Tibial artery (tissue), 4 donors: Measurements from ENCODE around the gene UBE2R2.
"Not testable (repeated sequence)": the region's sequence is repeated elsewhere in the genome, so short reads cannot be mapped to it uniquely, and the experiment has no call there.

Experiments used
- DNase-seq, 2 donors: peaks; one replicate each; pipeline ENCODE4 v3.0.0-alpha.2; 2019
- H3K27ac ChIP-seq, 2 donors: fragments of 200-600 bp; sonication (generic) in 1 of 2; 1 replicate in 1 of 2; 2 replicates in 1 of 2; pipeline ENCODE4 v1.5.1; 2018 to 2019; ENCODE audit warnings: mild to moderate bottlenecking in 1 of 2
- H3K27me3 ChIP-seq, 2 donors: fragments of 200-600 bp; sonication (generic) in 1 of 2; one replicate each; pipeline versions ENCODE4 v1.5.1 to v1.6.0; 2016 to 2019
- H3K36me3 ChIP-seq, 3 donors: fragments of 200-600 bp; sonication (generic) in 2 of 3; one replicate each; pipeline ENCODE4 v1.5.1; 2016 to 2019; ENCODE audit warnings: mild to moderate bottlenecking in 2 of 3
- H3K4me1 ChIP-seq, 4 donors: fragments of 200-600 bp; sonication (generic) in 2 of 4; 1 replicate in 3 of 4; 2 replicates in 1 of 4; pipeline ENCODE4 v1.5.1; 2016 to 2019
- H3K4me3 ChIP-seq, 2 donors: fragments of 200-600 bp; sonication (generic) in 1 of 2; 1 replicate in 1 of 2; 2 replicates in 1 of 2; pipeline ENCODE4 v1.5.1; 2018 to 2019; ENCODE audit warnings: mild to moderate bottlenecking in 2 of 2
- H3K9me3 ChIP-seq, 3 donors: fragments of 200-600 bp; sonication (generic) in 1 of 3; one replicate each; pipeline ENCODE4 v1.5.1; 2016 to 2019
- CTCF ChIP-seq, 2 experiments: fragments of 200-600 bp in 1 of 2; fragments of 450-650 bp in 1 of 2; IDR thresholded peaks; one replicate each; pipeline ENCODE4 v1.5.1; 2017 to 2019; ENCODE audit warnings: antibody characterized with exemption in 2 of 2, mild to moderate bottlenecking in 1 of 2, moderate library complexity in 1 of 2
- intact Hi-C: fragments of 100-400 bp; cut with DNase I; formaldehyde crosslinking; loops from one replicate; pipeline ENCODE4 v1.15.0; 2023; ENCODE audit warnings: low total_unique reads

The UBE2R2 gene

DNA sequence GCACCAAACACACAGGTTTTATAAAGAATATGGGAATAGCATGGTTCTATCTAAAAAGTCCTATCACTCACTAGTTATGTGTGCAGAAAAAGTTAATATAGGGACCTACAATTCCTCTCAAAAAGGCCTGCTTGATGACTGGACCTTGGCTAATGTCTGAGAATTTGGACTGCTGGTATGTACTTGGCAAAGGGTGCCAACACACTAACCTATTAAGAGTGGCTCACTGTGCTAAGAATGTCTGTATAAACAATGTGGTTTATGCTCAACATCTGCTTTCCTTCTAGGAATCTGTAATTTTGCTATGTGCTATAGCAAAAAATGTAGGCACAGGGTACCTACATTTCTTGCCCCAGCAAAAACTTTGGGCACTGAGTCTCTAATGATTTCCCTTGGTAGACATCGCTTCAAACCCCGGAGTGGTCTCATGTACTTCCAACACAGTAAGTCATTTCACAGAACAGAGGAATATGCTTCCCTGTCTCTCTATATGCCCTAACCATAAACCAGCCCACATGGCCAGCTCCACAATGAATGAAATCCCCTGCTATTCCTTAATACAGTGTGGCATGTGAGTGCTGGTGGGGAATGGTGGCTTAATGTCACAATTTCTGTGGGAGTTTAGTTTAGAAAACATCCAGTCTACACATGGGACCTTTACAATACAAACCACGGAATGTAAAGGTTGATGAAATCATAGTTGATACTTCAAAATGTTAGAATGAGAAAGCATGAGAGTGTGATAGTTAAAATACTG, 130.0 kb downstream of the UBE2R2 start:
- intact Hi-C loops = loop anchor here (10.0 kb wide), 1 partner anchor 82 kb away; no protein-coding TSS in a partner anchor
- H3K36me3 ChIP-seq = peaks cover 1 to 47% (median 9%) of the 10 kb centered on the region in 3 donors
- DNase-seq = no peak
- H3K27ac ChIP-seq = peak overlapping the region in 1 of 2 donors; percentile 5
- no peaks in the 10 kb centered on the region for H3K9me3 ChIP-seq
- H3K4me1 ChIP-seq = peaks cover 0 to 36% (median 10%) of the 10 kb centered on the region in 4 donors
- no peak overlapping the region for H3K4me3 ChIP-seq
- no peak for TF ChIP-seq CTCF (IDR thresholded peaks at IDR 0.05)
- no peaks in the 10 kb centered on the region for H3K27me3 ChIP-seq

DNA sequence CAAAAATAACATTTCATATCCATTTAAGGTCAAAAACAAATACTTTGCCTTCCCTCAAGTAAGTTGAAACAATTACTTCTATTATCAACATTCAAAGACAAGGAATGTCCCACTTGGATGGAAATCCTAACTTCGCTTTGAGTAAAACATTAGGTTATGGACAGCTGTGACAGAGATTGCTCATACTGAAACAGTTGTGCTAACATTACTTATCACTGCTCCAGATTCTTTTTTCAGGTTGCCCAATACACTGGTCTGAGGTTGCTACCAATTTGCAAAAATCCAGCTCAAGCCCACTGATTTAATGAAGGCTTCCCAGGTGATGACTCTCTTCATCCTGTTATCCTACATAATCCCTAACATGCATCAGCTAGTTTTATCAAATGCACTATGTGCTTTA, 133.4 kb downstream of the UBE2R2 start:
- DNase-seq = no peak
- Histone ChIP-seq H3K27me3 (no peaks in the 10 kb centered on the region), H3K36me3 (peaks cover 15 to 39% (median 16%) of the 10 kb centered on the region in 3 donors), H3K9me3 (no peaks in the 10 kb centered on the region), H3K4me1 (peaks cover 0 to 19% (median 10%) of the 10 kb centered on the region in 4 donors), H3K4me3 (no peak overlapping the region), H3K27ac (no peak overlapping the region)
- intact Hi-C loops = no loop called here
- no peak for TF ChIP-seq CTCF (IDR thresholded peaks at IDR 0.05)

GRCh38 chr9:33952066-33952465, 135.1 kb downstream of the UBE2R2 start:
- intact Hi-C loops = no loop called here
- DNase-seq = no peak
- Histone ChIP-seq H3K36me3 (peaks cover 21 to 54% (median 30%) of the 10 kb centered on the region in 3 donors), H3K4me1 (peaks cover 0 to 6% (median 2%) of the 10 kb centered on the region in 4 donors), H3K27me3 (no peaks in the 10 kb centered on the region), H3K9me3 (no peaks in the 10 kb centered on the region), H3K4me3 (no peak overlapping the region), H3K27ac (no peak overlapping the region)
- TF ChIP-seq CTCF (IDR thresholded peaks at IDR 0.05) = no peak

GRCh38 chr9:33956544-33956943, 139.6 kb downstream of the UBE2R2 start:
- no peaks in the 10 kb centered on the region for H3K9me3 ChIP-seq
- no peak overlapping the region for H3K4me3 ChIP-seq
- peaks cover 35 to 75% (median 41%) of the 10 kb centered on the region in 3 donors for H3K36me3 ChIP-seq
- DNase-seq = no peak
- no peaks in the 10 kb centered on the region for H3K4me1 ChIP-seq
- no peak overlapping the region for H3K27ac ChIP-seq
- intact Hi-C loops = no loop called here
- no peak for TF ChIP-seq CTCF (IDR thresholded peaks at IDR 0.05)
- H3K27me3 ChIP-seq = no peaks in the 10 kb centered on the region

DNA sequence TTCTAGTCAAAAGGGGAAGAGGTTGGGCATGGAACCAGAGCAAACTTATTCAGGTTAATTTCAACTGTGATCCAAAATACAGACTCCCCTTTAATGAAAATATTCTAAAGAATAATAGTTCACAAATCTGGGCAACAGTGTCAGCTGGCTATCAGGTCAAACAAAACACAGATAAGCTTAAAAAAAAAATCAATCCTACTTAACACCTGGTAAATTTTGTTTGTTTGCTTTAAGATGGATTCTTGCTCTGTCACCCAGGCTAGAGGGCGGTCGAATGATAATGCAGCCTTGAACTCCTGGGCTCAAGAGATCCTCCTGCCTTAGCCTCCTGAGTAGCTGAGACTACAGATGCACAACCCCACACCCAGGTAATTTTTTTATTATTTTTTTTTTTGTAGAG, 142.8 kb downstream of the UBE2R2 start:
- Histone ChIP-seq H3K27me3 (no peaks in the 10 kb centered on the region), H3K4me3 (no peak overlapping the region), H3K27ac (no peak overlapping the region), H3K4me1 (no peaks in the 10 kb centered on the region), H3K9me3 (no peaks in the 10 kb centered on the region), H3K36me3 (peaks cover 26 to 56% (median 36%) of the 10 kb centered on the region in 3 donors)
- no peak for DNase-seq
- TF ChIP-seq CTCF (IDR thresholded peaks at IDR 0.05) = no peak
- intact Hi-C loops = no loop called here

DNA sequence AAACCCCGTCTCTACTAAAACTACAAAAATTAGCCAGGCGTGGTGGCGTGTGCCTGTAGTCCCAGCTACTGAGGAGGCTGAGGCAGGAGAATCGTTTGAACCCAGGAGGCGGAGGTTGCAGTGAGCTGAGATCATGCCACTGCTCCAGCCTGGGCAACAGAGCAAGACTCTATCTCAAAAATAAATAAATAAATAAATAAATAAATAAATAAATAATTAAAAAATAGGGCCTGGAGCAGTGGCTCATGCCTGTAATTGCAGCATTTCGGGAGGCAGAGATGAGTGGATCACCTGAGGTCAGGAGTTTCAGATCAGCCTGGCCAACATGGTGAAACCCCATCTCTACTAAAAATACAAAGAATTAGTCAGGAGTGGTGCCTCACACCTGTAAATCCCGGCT, 145.5 kb downstream of the UBE2R2 start:
- intact Hi-C loops = not testable (repeated sequence)

More for the DNA sequence above, 145.5 kb downstream of the UBE2R2 start:
- peaks cover 20 to 38% (median 20%) of the 10 kb centered on the region in 3 donors for H3K36me3 ChIP-seq
- H3K4me3 ChIP-seq, H3K27ac ChIP-seq, DNase-seq, H3K4me1 ChIP-seq, H3K9me3 ChIP-seq, H3K27me3 ChIP-seq: not testable (repeated sequence)
